Liver (tissue), 9 donors: Measurements from ENCODE around the gene EP400. TPM values are rescaled to one million over a fixed set of nuclear protein-coding genes. Genes with fewer than 3 reads are reported as not detected.

Experiments used
- DNase-seq: peaks from one replicate; pipeline ENCODE4 v3.0.0-alpha.2; 2017; ENCODE audit warnings: low spot score
- H3K27ac ChIP-seq, 2 donors: one replicate each; pipeline ENCODE4 v1.7.0; 2013; ENCODE audit warnings: inconsistent platforms in 2 of 2, low read length in 2 of 2, control low read depth in 1 of 2, low read depth in 1 of 2, mild to moderate bottlenecking in 1 of 2
- H3K27me3 ChIP-seq, 4 donors: one replicate each; pipeline versions ENCODE4 v1.6.1 to v1.7.0; 2013; ENCODE audit warnings: low read length in 3 of 4, inconsistent platforms in 1 of 4, mild to moderate bottlenecking in 1 of 4, moderate library complexity in 1 of 4; ENCODE audit not compliant: control insufficient read depth in 4 of 4, insufficient read depth in 4 of 4
- H3K36me3 ChIP-seq, 4 donors: one replicate each; pipeline versions ENCODE4 v1.6.1 to v1.7.0; 2013; ENCODE audit warnings: low read length in 3 of 4, mild to moderate bottlenecking in 3 of 4, low read depth in 1 of 4, moderate library complexity in 1 of 4; ENCODE audit not compliant: control insufficient read depth in 4 of 4, insufficient read depth in 3 of 4
- H3K4me1 ChIP-seq, 4 donors: one replicate each; pipeline versions ENCODE4 v1.6.1 to v1.7.0; 2013; ENCODE audit warnings: low read length in 3 of 4, mild to moderate bottlenecking in 3 of 4, moderate library complexity in 1 of 4; ENCODE audit not compliant: control insufficient read depth in 4 of 4, insufficient read depth in 4 of 4
- H3K4me3 ChIP-seq, 3 donors: one replicate each; pipeline versions ENCODE4 v1.6.1 to v1.7.0; 2013; ENCODE audit warnings: low read length in 3 of 3, control low read depth in 1 of 3, low read depth in 1 of 3, mild to moderate bottlenecking in 1 of 3
- H3K9ac ChIP-seq, 2 donors: one replicate each; pipeline ENCODE4 v1.7.0; 2013; ENCODE audit warnings: low read length in 2 of 2, mild to moderate bottlenecking in 2 of 2, moderate library complexity in 2 of 2, control low read depth in 1 of 2, low read depth in 1 of 2
- H3K9me3 ChIP-seq, 4 donors: one replicate each; pipeline versions ENCODE4 v1.6.1 to v1.7.0; 2013; ENCODE audit warnings: low read length in 3 of 4; ENCODE audit not compliant: control insufficient read depth in 4 of 4
- ATF3 ChIP-seq: IDR thresholded peaks from 2 replicates; pipeline ENCODE4 v1.6.1; 2016; ENCODE audit warnings: antibody characterized with exemption
- EGR1 ChIP-seq, 2 donors: IDR thresholded peaks; 2 replicates each; pipeline ENCODE4 v1.6.1; 2016 to 2018; ENCODE audit warnings: antibody characterized with exemption in 2 of 2, low read depth in 2 of 2
- FOXA1 ChIP-seq: IDR thresholded peaks from 2 replicates; pipeline ENCODE4 v1.6.1; 2016; ENCODE audit warnings: antibody characterized with exemption
- FOXA2 ChIP-seq: IDR thresholded peaks from 2 replicates; pipeline ENCODE4 v1.6.1; 2016; ENCODE audit warnings: antibody characterized with exemption
- GABPA ChIP-seq, 2 donors: IDR thresholded peaks in 1 of 2; conservative IDR thresholded peaks in 1 of 2; 2 replicates each; pipeline ENCODE4 v1.6.1; 2016; ENCODE audit warnings: antibody characterized with exemption in 2 of 2, mild to moderate bottlenecking in 1 of 2, moderate library complexity in 1 of 2
- HNF4A ChIP-seq, 2 donors: conservative IDR thresholded peaks; 2 replicates each; pipeline ENCODE4 v1.6.1; 2016; ENCODE audit warnings: antibody characterized with exemption in 2 of 2, mild to moderate bottlenecking in 2 of 2
- HNF4G ChIP-seq: IDR thresholded peaks from 2 replicates; pipeline ENCODE4 v1.6.1; 2016; ENCODE audit warnings: antibody characterized with exemption
- JUND ChIP-seq, 2 donors: IDR thresholded peaks; 2 replicates each; pipeline ENCODE4 v1.6.1; 2016; ENCODE audit warnings: antibody characterized with exemption in 2 of 2
- MAX ChIP-seq: IDR thresholded peaks from 2 replicates; pipeline ENCODE4 v1.6.1; 2016; ENCODE audit warnings: antibody characterized with exemption
- NR2F2 ChIP-seq: IDR thresholded peaks from 2 replicates; pipeline ENCODE4 v1.6.1; 2016; ENCODE audit warnings: antibody characterized with exemption
- RAD21 ChIP-seq, 2 donors: IDR thresholded peaks; 2 replicates each; pipeline ENCODE4 v1.6.1; 2016; ENCODE audit warnings: antibody characterized with exemption in 2 of 2, mild to moderate bottlenecking in 2 of 2
- REST ChIP-seq: IDR thresholded peaks from 2 replicates; pipeline ENCODE4 v1.6.1; 2016; ENCODE audit warnings: antibody characterized with exemption, mild to moderate bottlenecking
- RXRA ChIP-seq, 2 donors: IDR thresholded peaks; 2 replicates each; pipeline ENCODE4 v1.6.1; 2017 to 2018; ENCODE audit warnings: antibody characterized with exemption in 2 of 2, mild to moderate bottlenecking in 1 of 2
- SP1 ChIP-seq: IDR thresholded peaks from 2 replicates; pipeline ENCODE4 v1.6.1; 2018; ENCODE audit warnings: antibody characterized with exemption, mild to moderate bottlenecking
- TAF1 ChIP-seq: conservative IDR thresholded peaks from 2 replicates; pipeline ENCODE4 v1.6.1; 2016; ENCODE audit warnings: antibody characterized with exemption, mild to moderate bottlenecking
- YY1 ChIP-seq: IDR thresholded peaks from 2 replicates; pipeline ENCODE4 v1.6.1; 2016; ENCODE audit warnings: antibody characterized with exemption, mild to moderate bottlenecking
- WGBS: extraction: QIAGEN DNeasy Blood & Tissue Kit; methylation state at CpG from one replicate; pipeline ENCODE4 v1.1.7; 2013; 5-methylcytosine and 5-hydroxymethylcytosine counted together
- polyA plus RNA-seq, 2 donors: library from polyadenylated mRNA; stranded (reverse) in 1 of 2; unstranded in 1 of 2; fragments of 200-250 nt in 1 of 2; fragments of >200 nt in 1 of 2; fragmentation: Nextera tagmentation in 1 of 2; extraction: Ambion mirVana in 1 of 2; gene quantifications; one replicate each; pipeline versions ENCODE4 v1.2.1 to v1.2.3, GENCODE V29; 2013 to 2015
- total RNA-seq, 2 donors: library from RNA; depleted of rRNA; stranded (reverse); fragments of >200 nt; gene quantifications; one replicate each; pipeline ENCODE4 v1.2.3, GENCODE V29; 2014
- TF ChIP-seq, protein P1 (sequence below): fragments of 150-350 bp; IDR thresholded peaks from 2 replicates; pipeline ENCODE4 v1.5.1; 2017; ENCODE audit warnings: improper control_type of control experiment, low read depth, low read length; ENCODE audit not compliant: missing input control
- TF ChIP-seq, protein P2 (sequence below): IDR thresholded peaks from 2 replicates; pipeline ENCODE4 v1.6.1; 2016; ENCODE audit warnings: antibody characterized with exemption
- donor health status: healthy.
- donor health status: healthy.
- donor health status: healthy.
- donor health status: healthy.
- donor health status: healthy.

The EP400 gene
- total and polyA plus RNA-seq, 4 donors, result 4.7 to 12.4 (median 7.1) TPM

DNA sequence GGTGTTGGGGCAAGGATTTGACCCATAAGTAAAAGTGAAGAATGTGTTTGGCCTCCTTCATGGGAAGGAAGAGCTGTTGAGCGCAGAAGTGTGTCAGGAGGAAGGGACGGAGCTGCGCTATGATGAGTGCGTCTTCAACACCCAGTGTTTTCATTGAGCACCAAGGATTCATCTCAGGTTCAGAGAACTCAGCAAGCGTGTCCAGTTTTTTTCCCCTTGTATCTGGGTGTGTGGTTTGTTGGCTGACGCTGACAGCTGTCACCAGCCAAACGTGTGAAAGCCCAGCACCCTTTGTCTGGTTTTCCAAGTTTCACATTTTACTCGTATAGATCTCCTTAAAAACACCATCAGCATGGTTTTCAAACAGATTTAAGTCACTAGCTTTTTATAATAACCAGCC, 12.3 kb downstream of the EP400 start:
- no peaks in the 10 kb centered on the region for H3K27me3 ChIP-seq
- DNase-seq, result no peak
- H3K27ac ChIP-seq, result no peak overlapping the region
- H3K4me1 ChIP-seq, result peaks cover 0 to 5% (median 3%) of the 10 kb centered on the region in 4 donors
- H3K36me3 ChIP-seq, result peaks cover 4 to 8% (median 7%) of the 10 kb centered on the region in 4 donors
- 92% methylated on average over 8 of the region's 8 CpGs for WGBS
- no peak overlapping the region for H3K9ac ChIP-seq
- TF ChIP-seq, protein P1, sequence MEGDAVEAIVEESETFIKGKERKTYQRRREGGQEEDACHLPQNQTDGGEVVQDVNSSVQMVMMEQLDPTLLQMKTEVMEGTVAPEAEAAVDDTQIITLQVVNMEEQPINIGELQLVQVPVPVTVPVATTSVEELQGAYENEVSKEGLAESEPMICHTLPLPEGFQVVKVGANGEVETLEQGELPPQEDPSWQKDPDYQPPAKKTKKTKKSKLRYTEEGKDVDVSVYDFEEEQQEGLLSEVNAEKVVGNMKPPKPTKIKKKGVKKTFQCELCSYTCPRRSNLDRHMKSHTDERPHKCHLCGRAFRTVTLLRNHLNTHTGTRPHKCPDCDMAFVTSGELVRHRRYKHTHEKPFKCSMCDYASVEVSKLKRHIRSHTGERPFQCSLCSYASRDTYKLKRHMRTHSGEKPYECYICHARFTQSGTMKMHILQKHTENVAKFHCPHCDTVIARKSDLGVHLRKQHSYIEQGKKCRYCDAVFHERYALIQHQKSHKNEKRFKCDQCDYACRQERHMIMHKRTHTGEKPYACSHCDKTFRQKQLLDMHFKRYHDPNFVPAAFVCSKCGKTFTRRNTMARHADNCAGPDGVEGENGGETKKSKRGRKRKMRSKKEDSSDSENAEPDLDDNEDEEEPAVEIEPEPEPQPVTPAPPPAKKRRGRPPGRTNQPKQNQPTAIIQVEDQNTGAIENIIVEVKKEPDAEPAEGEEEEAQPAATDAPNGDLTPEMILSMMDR, result no peak
- no peak for TF ChIP-seq FOXA2
- TF ChIP-seq HNF4G, result no peak
- no peak for TF ChIP-seq REST
- no peak for TF ChIP-seq NR2F2
- no peak for TF ChIP-seq MAX
- TF ChIP-seq RAD21 (IDR thresholded peaks at IDR 0.05), result no peak
- no peak for TF ChIP-seq EGR1 (IDR thresholded peaks at IDR 0.05; ENCODE audit: low read depth in 2 of 2)
- TF ChIP-seq FOXA1, result no peak
- no peak for TF ChIP-seq TAF1
- no peak for TF ChIP-seq ATF3
- no peak for TF ChIP-seq JUND (IDR thresholded peaks at IDR 0.05)
- TF ChIP-seq HNF4A (conservative IDR thresholded peaks at IDR 0.05), result no peak
- TF ChIP-seq RXRA (IDR thresholded peaks at IDR 0.05), result no peak
- no peak for TF ChIP-seq SP1
- TF ChIP-seq, protein P2, sequence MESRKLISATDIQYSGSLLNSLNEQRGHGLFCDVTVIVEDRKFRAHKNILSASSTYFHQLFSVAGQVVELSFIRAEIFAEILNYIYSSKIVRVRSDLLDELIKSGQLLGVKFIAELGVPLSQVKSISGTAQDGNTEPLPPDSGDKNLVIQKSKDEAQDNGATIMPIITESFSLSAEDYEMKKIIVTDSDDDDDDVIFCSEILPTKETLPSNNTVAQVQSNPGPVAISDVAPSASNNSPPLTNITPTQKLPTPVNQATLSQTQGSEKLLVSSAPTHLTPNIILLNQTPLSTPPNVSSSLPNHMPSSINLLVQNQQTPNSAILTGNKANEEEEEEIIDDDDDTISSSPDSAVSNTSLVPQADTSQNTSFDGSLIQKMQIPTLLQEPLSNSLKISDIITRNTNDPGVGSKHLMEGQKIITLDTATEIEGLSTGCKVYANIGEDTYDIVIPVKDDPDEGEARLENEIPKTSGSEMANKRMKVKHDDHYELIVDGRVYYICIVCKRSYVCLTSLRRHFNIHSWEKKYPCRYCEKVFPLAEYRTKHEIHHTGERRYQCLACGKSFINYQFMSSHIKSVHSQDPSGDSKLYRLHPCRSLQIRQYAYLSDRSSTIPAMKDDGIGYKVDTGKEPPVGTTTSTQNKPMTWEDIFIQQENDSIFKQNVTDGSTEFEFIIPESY, result no peak
- no peak for TF ChIP-seq GABPA (IDR thresholded peaks at IDR 0.05 in 1 of 2, conservative IDR thresholded peaks at IDR 0.05 in 1 of 2)
- no peak for TF ChIP-seq YY1
- H3K4me3 ChIP-seq, result no peak overlapping the region
- H3K9me3 ChIP-seq, result no peaks in the 10 kb centered on the region
